Activated CD4-positive, CD25-positive, alpha-beta regulatory T cell treated with anti-CD3 and anti-CD28 coated beads, Interleukin-2, amount 50 U/mL, for 72 hours (primary cell): ENCODE data around the gene PACS1.

Experiments
- DNase-seq: peaks from one replicate; pipeline ENCODE4 v3.0.0; 2021

The PACS1 gene

GRCh38 chr11:66293777-66294625 is 223.9 kb downstream of the PACS1 start:
- no peak for DNase-seq
